GM06990 (cell line): ENCODE data around the gene FBXL4.

Experiments used
- DNase-seq: peaks from one replicate; pipeline ENCODE4 v3.0.0-alpha.2; 2011; ENCODE audit not compliant: insufficient read length; ENCODE audit errors: extremely low read depth
- H3K27me3 ChIP-seq: replicated peaks from 2 replicates; pipeline ENCODE4 v1.6.0; 2011; ENCODE audit warnings: low read length; ENCODE audit not compliant: control insufficient read depth, insufficient read depth
- H3K36me3 ChIP-seq: 2 replicates; pipeline ENCODE4 v1.5.1; 2011; ENCODE audit warnings: low read length; ENCODE audit not compliant: control insufficient read depth, insufficient read depth
- H3K4me3 ChIP-seq: replicated peaks from 2 replicates; pipeline ENCODE4 v1.5.1; 2011; ENCODE audit warnings: low read depth, mild to moderate bottlenecking, control low read depth, low read length
- TF ChIP-seq, protein P1 (sequence below): IDR thresholded peaks from 2 replicates; pipeline ENCODE4 v1.5.1; 2011; ENCODE audit warnings: low read length, control low read depth, mild to moderate bottlenecking, inconsistent platforms; ENCODE audit not compliant: insufficient read depth, poor library complexity, severe bottlenecking

The FBXL4 gene

DNA sequence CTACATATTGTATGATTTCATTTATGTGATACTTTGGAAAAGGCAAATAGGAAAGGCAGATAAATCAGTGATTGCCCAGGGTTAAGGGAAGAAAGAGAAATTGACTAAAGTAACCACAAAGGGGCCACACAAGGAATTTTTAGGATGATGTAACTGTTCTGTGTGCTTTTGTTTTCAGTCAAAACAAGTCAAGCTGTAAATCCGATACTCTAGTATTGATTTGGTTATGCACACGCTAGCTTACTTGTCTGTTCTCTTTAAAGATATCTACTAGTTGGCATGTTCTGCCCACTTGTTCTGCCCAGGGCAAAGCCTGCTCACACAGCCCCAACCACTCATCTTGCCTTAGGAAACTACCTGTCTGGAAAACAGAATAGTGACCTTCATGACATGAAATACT lies 6.4 kb downstream of the FBXL4 start:
- TF ChIP-seq, protein P1, sequence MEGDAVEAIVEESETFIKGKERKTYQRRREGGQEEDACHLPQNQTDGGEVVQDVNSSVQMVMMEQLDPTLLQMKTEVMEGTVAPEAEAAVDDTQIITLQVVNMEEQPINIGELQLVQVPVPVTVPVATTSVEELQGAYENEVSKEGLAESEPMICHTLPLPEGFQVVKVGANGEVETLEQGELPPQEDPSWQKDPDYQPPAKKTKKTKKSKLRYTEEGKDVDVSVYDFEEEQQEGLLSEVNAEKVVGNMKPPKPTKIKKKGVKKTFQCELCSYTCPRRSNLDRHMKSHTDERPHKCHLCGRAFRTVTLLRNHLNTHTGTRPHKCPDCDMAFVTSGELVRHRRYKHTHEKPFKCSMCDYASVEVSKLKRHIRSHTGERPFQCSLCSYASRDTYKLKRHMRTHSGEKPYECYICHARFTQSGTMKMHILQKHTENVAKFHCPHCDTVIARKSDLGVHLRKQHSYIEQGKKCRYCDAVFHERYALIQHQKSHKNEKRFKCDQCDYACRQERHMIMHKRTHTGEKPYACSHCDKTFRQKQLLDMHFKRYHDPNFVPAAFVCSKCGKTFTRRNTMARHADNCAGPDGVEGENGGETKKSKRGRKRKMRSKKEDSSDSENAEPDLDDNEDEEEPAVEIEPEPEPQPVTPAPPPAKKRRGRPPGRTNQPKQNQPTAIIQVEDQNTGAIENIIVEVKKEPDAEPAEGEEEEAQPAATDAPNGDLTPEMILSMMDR: no peak
- no peak overlapping the region for H3K4me3 ChIP-seq
- H3K27me3 ChIP-seq: no peaks in the 10 kb centered on the region
- no peaks in the 10 kb centered on the region for H3K36me3 ChIP-seq
- no peak for DNase-seq

DNA sequence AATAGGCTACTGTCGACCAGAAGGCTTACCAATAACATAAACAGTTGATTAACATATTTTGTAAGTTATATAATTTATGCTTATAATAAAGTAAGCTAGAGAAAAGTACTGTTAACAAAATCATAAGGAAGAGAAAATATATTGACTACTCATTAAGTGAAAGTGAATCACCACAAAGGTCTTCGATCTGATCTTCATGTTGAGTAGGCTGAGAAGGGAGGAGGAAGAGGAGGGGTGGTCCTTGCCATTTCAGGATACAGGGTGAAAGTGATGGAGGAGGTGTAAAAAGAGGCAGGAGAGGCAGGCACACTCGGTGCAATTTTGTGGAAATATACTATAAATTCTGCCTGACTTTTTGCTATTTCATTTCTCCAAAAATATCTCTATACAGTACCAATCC lies 10.4 kb downstream of the FBXL4 start:
- TF ChIP-seq, protein P1: no peak
- Histone ChIP-seq H3K27me3 (no peaks in the 10 kb centered on the region), H3K36me3 (no peaks in the 10 kb centered on the region), H3K4me3 (no peak overlapping the region)
- no peak for DNase-seq

DNA sequence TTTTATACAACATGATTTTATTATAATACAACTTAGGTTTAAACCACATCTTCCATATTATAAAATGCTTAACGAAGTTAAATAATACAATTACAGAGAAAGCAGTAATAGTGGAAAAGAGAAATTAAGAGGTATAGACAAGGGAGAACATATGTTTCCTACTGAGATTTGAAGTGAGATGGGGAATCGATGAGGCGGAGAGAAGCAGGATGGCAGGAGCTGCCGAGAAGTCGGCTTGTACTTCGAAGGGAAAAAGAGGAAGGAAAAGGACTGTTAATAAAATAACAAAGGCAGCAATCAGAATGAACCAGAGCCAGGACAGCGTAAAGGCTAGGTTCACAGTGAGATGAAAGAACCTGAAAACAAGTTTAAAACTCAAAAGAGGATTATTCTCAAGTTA lies 15.4 kb downstream of the FBXL4 start:
- DNase-seq: no peak
- H3K36me3 ChIP-seq: no peaks in the 10 kb centered on the region
- H3K4me3 ChIP-seq: no peak overlapping the region
- no peaks in the 10 kb centered on the region for H3K27me3 ChIP-seq
- TF ChIP-seq, protein P1: no peak

DNA sequence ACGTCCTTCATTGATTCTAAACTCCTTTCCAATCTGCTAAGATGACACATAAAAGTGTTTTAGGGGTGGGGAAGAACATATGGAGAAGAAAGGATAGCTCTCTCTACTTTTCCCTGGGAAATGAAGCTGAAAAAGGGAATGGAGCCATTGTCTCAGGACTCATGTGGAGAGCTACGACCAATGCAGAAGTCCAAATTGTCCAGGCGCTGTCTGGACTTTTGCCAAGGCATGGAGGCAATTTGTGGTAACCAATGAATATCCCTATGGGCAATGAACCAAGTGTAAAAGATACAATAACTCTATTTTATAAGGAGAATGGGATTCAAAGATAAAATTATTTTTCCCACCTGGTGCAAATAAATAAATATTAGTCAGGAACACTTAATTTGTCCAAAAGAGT lies 16.1 kb downstream of the FBXL4 start:
- no peaks in the 10 kb centered on the region for H3K36me3 ChIP-seq
- no peak overlapping the region for H3K4me3 ChIP-seq
- no peaks in the 10 kb centered on the region for H3K27me3 ChIP-seq
- DNase-seq: no peak
- TF ChIP-seq, protein P1: no peak

DNA sequence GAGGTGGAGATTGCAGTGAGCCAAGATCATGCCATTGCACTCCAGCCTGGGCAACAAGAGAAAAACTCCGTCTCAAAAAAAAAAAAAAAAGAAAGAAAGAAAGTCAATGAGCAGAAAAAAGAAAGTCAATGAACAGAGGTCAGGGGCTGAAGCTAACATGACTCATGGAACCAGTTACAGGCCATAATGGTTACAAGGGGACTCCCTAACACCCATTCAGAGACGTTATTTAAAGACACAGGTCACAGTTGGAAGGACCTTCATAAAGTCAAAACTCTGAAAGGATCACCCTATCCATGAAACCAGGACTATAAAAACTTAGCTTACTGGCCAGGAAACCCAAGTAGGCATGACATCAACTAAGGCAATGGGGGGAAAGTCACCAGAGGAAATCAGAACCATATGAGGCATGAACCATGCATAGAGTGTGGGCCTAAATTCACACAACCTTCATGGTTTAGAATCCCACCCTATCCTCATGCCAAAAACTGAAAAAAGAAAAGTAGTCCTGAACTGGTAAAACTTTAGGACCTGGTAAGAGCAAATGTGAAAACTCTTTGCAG lies 18.2 kb downstream of the FBXL4 start:
- DNase-seq: no peak
- TF ChIP-seq, protein P1: no peak

DNA sequence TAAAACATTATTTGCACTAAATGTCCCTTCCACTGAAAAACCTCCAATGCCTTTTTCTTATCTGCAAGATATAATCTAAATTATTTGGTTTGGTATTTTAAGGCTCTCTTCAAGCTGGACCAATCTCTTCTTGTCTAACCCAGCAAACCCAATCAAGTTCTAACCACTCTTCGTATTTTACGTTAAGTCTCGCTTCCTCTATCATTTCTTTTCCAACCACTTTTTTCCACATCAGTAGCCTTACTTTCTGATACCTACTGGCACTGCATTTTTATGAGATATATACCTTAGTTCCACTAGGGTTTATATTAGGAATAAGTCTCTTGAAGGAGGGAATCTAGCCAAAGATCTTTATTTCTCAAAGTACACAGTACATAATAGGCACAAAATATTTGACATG lies 19.1 kb downstream of the FBXL4 start:
- DNase-seq: no peak
- TF ChIP-seq, protein P1: no peak
- Histone ChIP-seq H3K27me3 (no peaks in the 10 kb centered on the region), H3K36me3 (no peaks in the 10 kb centered on the region), H3K4me3 (no peak overlapping the region)

More for the DNA sequence above, 18.2 kb downstream of the FBXL4 start:
- Histone ChIP-seq H3K4me3 (no peak overlapping the region), H3K36me3 (no peaks in the 10 kb centered on the region), H3K27me3 (no peaks in the 10 kb centered on the region)
